GM18951 (cell line): ENCODE data around the gene RSPH1.

ENCODE experiments used
- POLR2A ChIP-seq: IDR thresholded peaks from 4 replicates; pipeline ENCODE4 v1.6.1; 2011; ENCODE audit warnings: mild to moderate bottlenecking; ENCODE audit not compliant: insufficient read length, insufficient read depth; ENCODE audit errors: extremely low read depth
- in situ Hi-C: fragments of 300-500 bp; cut with MboI; formaldehyde crosslinking; loops from one replicate; pipeline ENCODE4 v1.12.0; 2022; ENCODE audit warnings: low sequenced_read_pairs, mixed read lengths, inconsistent platforms; ENCODE audit not compliant: unreplicated experiment

RSPH1 gene

GRCh38 chr21:42433946-42434551 lies 62.0 kb downstream of the RSPH1 start:
- in situ Hi-C loops = no loop called here
- TF ChIP-seq POLR2A = no peak

GRCh38 chr21:42432695-42433094 lies 63.3 kb downstream of the RSPH1 start:
- in situ Hi-C loops = no loop called here
- no peak for TF ChIP-seq POLR2A

- in situ Hi-C loops = no loop called here
- no peak for TF ChIP-seq POLR2A
Measured at GRCh38 chr21:42431196-42431595, 64.8 kb downstream of the RSPH1 start.

- in situ Hi-C loops = no loop called here
Measured at GRCh38 chr21:42430521-42430920, 65.5 kb downstream of the RSPH1 start.

GRCh38 chr21:42429856-42430255 lies 66.2 kb downstream of the RSPH1 start:
- in situ Hi-C loops = no loop called here
- TF ChIP-seq POLR2A = no peak

More at GRCh38 chr21:42430521-42430920, 65.5 kb downstream of the RSPH1 start:
- no peak for TF ChIP-seq POLR2A

- TF ChIP-seq POLR2A = no peak
- in situ Hi-C loops = no loop called here
Measured at GRCh38 chr21:42429021-42429420, 67.0 kb downstream of the RSPH1 start.

- in situ Hi-C loops = no loop called here
- TF ChIP-seq POLR2A = no peak
Measured at GRCh38 chr21:42427809-42428419, 68.1 kb downstream of the RSPH1 start.

GRCh38 chr21:42426876-42427480 lies 69.0 kb downstream of the RSPH1 start:
- in situ Hi-C loops = no loop called here
- TF ChIP-seq POLR2A = no peak

GRCh38 chr21:42426424-42426823 lies 69.6 kb downstream of the RSPH1 start:
- no peak for TF ChIP-seq POLR2A
- in situ Hi-C loops = no loop called here

- TF ChIP-seq POLR2A = no peak
- in situ Hi-C loops = no loop called here
Measured at GRCh38 chr21:42425591-42425990, 70.4 kb downstream of the RSPH1 start.

GRCh38 chr21:42424914-42425541 lies 71.0 kb downstream of the RSPH1 start:
- TF ChIP-seq POLR2A = no peak
- in situ Hi-C loops = no loop called here

GRCh38 chr21:42423685-42424084 lies 72.3 kb downstream of the RSPH1 start:
- TF ChIP-seq POLR2A = no peak
- in situ Hi-C loops = no loop called here

- in situ Hi-C loops = no loop called here
- TF ChIP-seq POLR2A = no peak
Measured at GRCh38 chr21:42423197-42423675, 72.8 kb downstream of the RSPH1 start.
